Globus pallidus (tissue), 1 donor: ENCODE measurements around the gene ARL6IP4.
"Not testable (repeated sequence)": the region's sequence is repeated elsewhere in the genome, so short reads cannot be mapped to it uniquely, and the experiment has no call there.

Experiments
- DNase-seq: peaks from one replicate; pipeline ENCODE4 v3.0.0-alpha.2; 2015; ENCODE audit warnings: low spot score

ARL6IP4 gene

DNA sequence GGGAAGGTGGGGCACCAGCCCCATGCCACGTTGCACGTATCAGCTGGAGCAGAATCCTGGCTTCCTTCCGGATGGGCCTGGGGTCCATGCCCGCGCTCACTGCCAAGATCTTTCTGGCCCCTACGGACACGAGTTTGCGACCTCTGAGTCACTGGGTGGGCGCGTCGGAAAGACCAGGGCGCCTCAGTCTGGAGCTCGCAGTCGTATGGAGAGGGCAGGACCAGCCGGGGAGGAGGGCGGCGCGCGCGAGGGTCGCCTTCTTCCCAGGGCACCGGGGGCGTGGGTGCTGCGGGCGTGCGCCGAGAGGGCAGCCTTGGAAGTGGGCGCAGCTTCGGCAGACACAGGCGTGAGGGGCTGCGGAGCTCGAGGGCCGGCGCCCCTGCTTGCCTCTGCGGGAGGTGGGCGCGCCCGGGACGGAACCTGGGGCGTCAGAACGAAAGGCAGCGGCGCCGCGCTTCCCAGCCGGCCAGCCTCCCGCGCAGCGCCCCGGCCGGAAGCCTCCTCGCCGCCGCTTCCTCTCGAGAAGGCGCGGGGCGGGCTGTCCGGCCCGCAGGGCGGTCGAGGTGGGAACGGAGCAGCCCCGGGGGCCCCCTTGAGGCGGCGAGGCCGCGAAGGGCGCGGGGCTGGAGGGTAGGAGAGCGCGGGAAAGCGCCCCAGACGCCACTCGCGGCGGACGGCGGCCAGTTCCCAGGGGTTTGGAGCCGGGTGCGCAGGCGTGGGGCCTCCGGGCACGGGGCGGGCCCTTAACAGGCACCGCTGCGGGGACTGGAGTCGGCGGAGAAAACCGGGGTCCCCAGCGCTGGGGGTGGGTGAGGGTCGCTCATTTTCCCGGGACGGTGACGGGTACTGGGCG is at the start of gene ARL6IP4:
Gene ARL6IP4 (plus strand): TSS at position 499 of the 853 bp plus-strand sequence. CDS start 459 bp downstream, outside the sequence.
- peak; percentile 59 for DNase-seq

- DNase-seq: no peak
Measured at GRCh38 chr12:122932207-122932606, 48.3 kb upstream of the ARL6IP4 start.

GRCh38 chr12:122934722-122935121 is 45.8 kb upstream of the ARL6IP4 start:
- no peak for DNase-seq

GRCh38 chr12:122935318-122935717 is 45.2 kb upstream of the ARL6IP4 start:
- DNase-seq: no peak

- no peak for DNase-seq
Measured at GRCh38 chr12:122937622-122938091, 42.8 kb upstream of the ARL6IP4 start.

DNA sequence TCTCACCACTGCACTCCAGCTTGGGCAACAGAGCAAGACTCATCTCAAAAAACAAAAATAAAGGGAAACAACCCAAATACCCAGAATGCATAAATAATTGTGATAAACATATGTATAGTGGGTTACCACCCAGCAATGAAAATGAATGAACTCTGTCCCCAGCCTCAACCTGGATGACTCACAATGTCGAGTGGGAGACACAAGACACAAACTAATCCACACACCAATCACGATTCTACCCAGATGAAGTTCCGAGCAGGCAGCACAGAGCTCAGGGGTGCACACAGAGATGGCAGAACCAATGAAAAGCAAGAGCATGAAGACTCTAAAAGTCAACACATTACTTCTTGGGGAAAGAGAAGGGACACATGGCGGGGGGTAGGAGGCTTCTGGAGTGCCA is 41.4 kb upstream of the ARL6IP4 start:
- DNase-seq: no peak

DNA sequence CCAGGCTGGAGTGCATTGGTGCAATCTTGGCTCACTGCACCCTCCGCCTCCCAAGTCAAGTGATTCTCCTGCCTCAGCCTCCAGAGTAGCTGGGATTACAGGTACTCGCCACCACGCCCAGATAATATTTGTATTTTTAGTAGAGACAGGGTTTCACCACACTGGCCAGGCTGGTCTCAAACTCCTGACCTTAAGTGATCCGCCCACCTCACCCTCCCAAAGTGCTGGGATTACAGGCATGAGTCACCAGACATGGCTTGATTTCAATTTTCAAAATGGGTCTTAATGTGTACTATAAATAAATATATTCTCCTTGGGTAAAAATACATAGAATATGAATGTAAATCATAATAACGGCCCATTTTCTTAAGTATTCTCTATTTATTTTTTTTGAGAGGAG is 39.1 kb upstream of the ARL6IP4 start:
- DNase-seq: not testable (repeated sequence)

- no peak for DNase-seq
Measured at GRCh38 chr12:122942637-122943036, 37.8 kb upstream of the ARL6IP4 start.

DNA sequence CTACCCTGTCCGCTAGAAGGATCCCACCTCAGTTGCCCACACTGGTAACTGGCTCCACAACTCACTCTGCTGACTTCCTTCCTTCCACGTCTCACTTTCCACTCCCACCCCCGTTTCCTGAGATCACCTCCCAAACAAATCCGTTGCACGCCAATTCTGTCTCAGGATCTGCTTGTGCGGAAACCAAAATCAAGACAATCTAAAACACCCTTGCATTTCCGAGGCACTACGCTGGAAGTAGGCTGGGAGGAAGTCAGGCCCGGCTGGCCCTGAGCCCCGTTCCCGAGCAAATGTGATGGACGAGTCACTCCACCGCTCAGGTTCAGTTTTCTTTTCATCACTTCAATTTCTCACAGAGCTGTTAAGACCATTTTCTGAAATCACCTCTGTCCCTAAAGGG is 37.3 kb upstream of the ARL6IP4 start:
- DNase-seq: no peak

GRCh38 chr12:122944605-122945592 is 35.6 kb upstream of the ARL6IP4 start:
- peak; percentile 93 for DNase-seq

DNA sequence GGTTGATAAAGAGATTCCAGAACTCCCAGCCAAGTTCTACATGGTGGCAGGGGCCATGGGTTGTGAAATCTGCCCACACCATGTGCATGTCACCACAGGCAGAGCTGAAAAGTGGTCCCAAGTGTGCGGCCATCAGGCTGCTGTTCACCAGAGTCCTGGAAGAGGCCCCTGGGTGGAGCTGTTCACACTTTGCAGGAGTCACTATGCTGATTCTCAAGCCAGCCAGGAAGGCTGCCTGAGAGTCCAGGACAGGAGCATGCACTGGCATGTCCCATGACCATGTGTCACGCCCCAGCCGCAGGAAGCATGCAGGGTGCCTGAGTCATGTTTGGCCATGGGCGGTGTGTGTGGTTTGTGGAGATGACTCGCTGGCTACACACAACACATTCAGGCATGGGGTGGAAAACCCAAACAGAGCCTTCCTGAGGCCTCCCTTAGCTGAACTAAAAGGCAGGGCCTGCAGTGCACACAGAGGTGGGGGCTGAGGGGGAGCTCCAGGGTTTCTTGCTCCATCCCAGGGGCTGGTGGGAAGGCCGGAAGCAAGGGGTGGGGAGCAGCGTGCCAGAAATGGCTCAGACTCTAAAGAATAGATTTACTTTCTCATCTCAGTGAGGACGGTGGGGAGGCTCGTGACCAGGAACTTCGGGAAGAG is 33.7 kb upstream of the ARL6IP4 start:
- no peak for DNase-seq

DNA sequence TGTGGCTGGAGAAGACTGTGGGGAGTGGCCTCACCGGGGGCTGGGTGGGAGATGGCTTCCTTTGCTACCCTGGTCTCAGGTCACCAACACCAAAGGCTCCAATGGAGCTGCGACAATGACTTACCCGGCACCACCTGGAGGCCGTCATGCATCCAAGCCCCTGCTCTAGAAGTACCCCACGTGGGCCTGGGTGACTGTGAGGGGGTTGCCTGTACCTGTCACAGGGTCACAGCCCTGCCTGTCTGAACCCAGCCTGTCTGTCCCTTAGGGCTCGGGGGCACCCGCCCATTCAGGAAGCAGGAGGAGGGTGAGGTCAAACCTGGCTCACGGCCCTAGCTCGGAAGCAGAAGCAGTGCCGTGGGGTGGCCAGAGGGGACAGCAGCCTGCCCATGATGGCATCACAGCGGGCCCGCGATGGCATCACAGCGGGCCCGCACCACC is 33.1 kb upstream of the ARL6IP4 start:
- DNase-seq: no peak

DNA sequence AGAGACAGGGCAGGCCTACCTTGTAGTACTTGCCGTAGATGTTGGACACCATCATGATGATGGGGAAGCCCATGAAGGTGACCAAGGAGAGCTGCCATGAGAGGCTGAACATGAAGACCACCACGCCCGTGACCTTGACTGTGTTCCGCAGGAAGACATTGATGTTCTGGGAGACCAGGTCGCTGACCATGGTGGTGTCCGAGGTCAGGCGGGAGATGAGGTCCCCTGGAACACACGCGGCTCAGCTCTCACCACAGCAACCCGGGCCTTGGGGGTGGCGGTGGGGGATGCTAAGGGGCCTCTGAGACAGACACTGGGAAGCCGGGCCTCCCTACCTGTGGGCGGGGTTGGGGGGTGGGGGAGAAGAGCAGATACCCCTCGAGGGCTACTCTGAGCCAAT is 31.9 kb upstream of the ARL6IP4 start:
- no peak for DNase-seq

DNA sequence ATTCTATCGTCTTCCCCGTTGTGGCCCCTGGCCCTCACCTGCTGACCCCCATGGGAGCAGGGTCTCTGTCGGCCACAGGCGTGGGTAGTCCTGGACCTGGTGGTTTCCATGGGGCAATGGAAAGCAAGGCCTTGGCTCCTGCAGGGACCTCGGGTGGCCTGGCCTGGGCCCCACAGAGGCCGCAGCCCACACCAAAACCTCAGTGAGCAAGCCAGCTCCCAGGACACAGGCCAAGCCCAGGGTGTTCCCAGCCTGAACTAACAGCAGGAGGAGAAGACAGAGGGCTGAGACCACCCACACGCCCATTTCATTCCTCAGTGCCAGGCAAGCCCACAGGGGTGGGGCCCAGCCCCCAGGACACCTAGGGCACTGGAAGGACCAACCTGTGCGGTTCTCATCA is 31.1 kb upstream of the ARL6IP4 start:
- DNase-seq: no peak

GRCh38 chr12:122949816-122950675 is 30.4 kb upstream of the ARL6IP4 start:
- DNase-seq: no peak

DNA sequence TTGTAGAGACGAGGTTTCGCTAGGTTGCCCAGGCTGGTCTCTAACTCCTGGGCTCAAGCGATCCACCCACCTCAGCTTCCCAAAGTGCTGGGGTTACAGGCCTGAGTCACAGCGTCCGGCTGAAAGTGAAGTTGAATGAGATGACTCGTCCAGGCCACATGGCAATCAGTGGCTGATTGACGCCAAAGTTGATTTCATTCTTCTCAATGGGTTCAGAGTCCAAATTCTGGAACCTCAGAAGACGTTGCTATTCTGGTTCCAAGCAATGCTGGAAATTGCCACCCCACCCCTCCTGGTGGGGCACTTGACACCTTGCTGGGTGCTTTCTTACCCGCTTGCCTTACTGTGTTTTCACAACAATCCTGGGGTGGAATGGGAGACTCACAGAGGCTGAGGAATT is 29.1 kb upstream of the ARL6IP4 start:
- no peak for DNase-seq

DNA sequence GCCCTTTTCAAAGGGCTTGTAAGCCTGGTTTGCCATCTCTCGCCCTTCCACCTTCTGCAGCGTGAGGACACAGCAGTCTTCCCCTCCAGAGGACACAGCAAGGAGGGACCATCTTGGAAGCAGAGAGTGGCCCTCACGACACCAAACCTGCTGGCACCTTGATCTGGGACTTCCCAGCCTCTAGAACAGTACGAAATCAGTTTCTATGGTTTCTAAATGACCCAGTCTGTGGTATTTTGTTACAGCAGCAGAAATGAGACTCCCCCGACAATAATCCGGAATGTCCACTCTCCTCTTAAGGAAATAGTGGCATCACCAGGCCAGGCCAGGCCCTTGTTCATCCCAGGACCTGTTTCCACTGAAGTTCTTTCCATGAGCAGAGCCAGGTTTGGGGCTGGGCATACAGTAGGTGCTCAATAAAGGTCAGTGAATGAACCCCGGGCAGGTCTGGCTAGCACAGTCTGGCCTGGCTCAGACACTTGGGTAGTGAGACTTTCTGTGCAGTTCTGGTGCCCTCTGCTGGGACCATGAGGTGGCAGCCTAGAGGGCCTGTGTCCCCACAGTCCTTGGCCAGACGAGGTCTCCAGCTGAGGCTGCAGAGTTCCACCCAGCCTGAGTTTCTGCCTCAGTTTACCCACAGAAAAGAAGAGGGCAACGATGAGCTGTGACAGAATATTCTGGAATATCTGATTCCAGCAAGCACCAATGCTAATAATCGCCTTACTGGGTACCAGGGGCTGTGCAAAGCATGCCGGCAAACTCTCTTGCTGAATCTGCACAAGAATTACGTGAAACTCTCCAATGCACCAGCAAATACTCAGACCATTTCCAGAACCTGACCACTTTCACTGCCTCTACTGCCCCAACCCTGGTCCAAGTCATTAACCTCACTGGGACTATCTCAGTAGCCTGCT is 28.2 kb upstream of the ARL6IP4 start:
- DNase-seq: peak; percentile 81

GRCh38 chr12:122955156-122955555 is 25.3 kb upstream of the ARL6IP4 start:
- no peak for DNase-seq

- no peak for DNase-seq
Measured at GRCh38 chr12:122956035-122956434, 24.4 kb upstream of the ARL6IP4 start.
